OCI-LY7 (cell line): Measurements from ENCODE around the gene P2RX1. TPM values are rescaled to one million over a fixed set of nuclear protein-coding genes. Genes with fewer than 3 reads are reported as not detected.

Experiments used
- BruUV-seq: library from RNA; stranded (reverse); fragments of 400-500 nt; replicated peaks from 2 replicates; lab custom pipeline; 2021; lab: Mats Ljungman, UMichigan
- CTCF ChIA-PET: fragments of 300-600 bp; sonication (Branson Sonifier 250); formaldehyde crosslinking; loops from one replicate; lab custom pipeline; 2022; ENCODE audit warnings: antibody characterized with exemption; ENCODE audit not compliant: unreplicated experiment; lab: Charles Lee
- POLR2A ChIA-PET: fragments of 300-600 bp; sonication (Branson Sonifier 250); formaldehyde crosslinking; loops from one replicate; lab custom pipeline; 2022; ENCODE audit warnings: antibody characterized with exemption; lab: Charles Lee
- DNase-seq: peaks from one replicate; pipeline ENCODE4 v3.0.0-alpha.2; 2015; ENCODE audit warnings: low spot score
- H2AFZ ChIP-seq: fragments of 200-600 bp; sonication (generic), shearing (Covaris generic); 2 replicates; pipeline ENCODE4 v1.6.1; 2014; ENCODE audit warnings: mild to moderate bottlenecking, antibody characterized with exemption, low read length, moderate library complexity
- H3K27ac ChIP-seq: fragments of 200-600 bp; sonication (generic); 2 replicates; pipeline ENCODE4 v1.5.1; 2014; ENCODE audit warnings: mixed run types, low read depth, mild to moderate bottlenecking, moderate library complexity, low read length, inconsistent platforms; ENCODE audit not compliant: poor library complexity, severe bottlenecking
- H3K36me3 ChIP-seq: fragments of 200-600 bp; sonication (generic); 2 replicates; pipeline ENCODE4 v1.6.1; 2014; ENCODE audit warnings: mild to moderate bottlenecking, antibody characterized with exemption, low read length, moderate library complexity, mixed read lengths; ENCODE audit not compliant: insufficient read depth
- H3K4me1 ChIP-seq: fragments of 200-600 bp; sonication (generic); 2 replicates; pipeline ENCODE4 v1.5.1; 2014; ENCODE audit warnings: mild to moderate bottlenecking, low read length; ENCODE audit not compliant: insufficient read depth, poor library complexity, severe bottlenecking
- H3K4me2 ChIP-seq: fragments of 200-600 bp; sonication (generic); 2 replicates; pipeline ENCODE4 v1.6.1; 2014; ENCODE audit warnings: mild to moderate bottlenecking, low read length
- H3K4me3 ChIP-seq: fragments of 200-600 bp; sonication (generic); 2 replicates; pipeline ENCODE4 v1.5.1; 2014; ENCODE audit warnings: mild to moderate bottlenecking, low read depth, low read length; ENCODE audit not compliant: poor library complexity, severe bottlenecking
- H3K79me2 ChIP-seq: fragments of 200-600 bp; sonication (generic); 2 replicates; pipeline ENCODE4 v1.6.1; 2016; ENCODE audit warnings: low read depth, mild to moderate bottlenecking, low read length, moderate library complexity, mixed read lengths; ENCODE audit not compliant: insufficient read depth
- H3K9me2 ChIP-seq: fragments of 200-600 bp; sonication (generic); 2 replicates; pipeline ENCODE4 v1.6.1; 2016; ENCODE audit warnings: mild to moderate bottlenecking, low read length, mixed read lengths; ENCODE audit not compliant: insufficient read depth
- H3K9me3 ChIP-seq: fragments of 200-600 bp; sonication (generic); 2 replicates; pipeline ENCODE4 v1.6.1; 2014; ENCODE audit warnings: mild to moderate bottlenecking, mixed run types, low read length, mixed read lengths
- H4K20me1 ChIP-seq: fragments of 200-600 bp; sonication (generic); 2 replicates; pipeline ENCODE4 v1.6.1; 2014; ENCODE audit warnings: mild to moderate bottlenecking, antibody characterized with exemption, low read length, moderate library complexity, mixed read lengths; ENCODE audit not compliant: insufficient read depth
- EZH2phosphoT487 ChIP-seq: fragments of 200-600 bp; sonication (generic); IDR thresholded peaks from 2 replicates; pipeline ENCODE4 v1.6.1; 2018; ENCODE audit warnings: low read depth, borderline replicate concordance, mild to moderate bottlenecking, mixed run types, antibody characterized with exemption, low read length, moderate library complexity, mixed read lengths
- intact Hi-C: fragments of 100-400 bp; cut with micrococcal nuclease; formaldehyde crosslinking; loops from one replicate; pipeline ENCODE4 v1.10.0; 2022; ENCODE audit not compliant: unreplicated experiment
- total RNA-seq, 2 experiments: library from RNA; depleted of rRNA in 1 of 2; stranded (reverse); fragments of >200 nt in 1 of 2; shearing (Covaris generic) in 1 of 2; gene quantifications; 2 replicates each; pipeline ENCODE4 v1.2.3, GENCODE V29; 2014 to 2022
- TF ChIP-seq, protein P1 (sequence below): fragments of 200-600 bp; sonication (generic); conservative IDR thresholded peaks from 2 replicates; pipeline ENCODE4 v1.5.1; 2014; ENCODE audit warnings: mild to moderate bottlenecking, antibody characterized with exemption, low read length, moderate library complexity, mixed read lengths

Gene P2RX1
- total RNA-seq, 2 experiments from 2014 or later, result 0.69 to 4.5 TPM

DNA sequence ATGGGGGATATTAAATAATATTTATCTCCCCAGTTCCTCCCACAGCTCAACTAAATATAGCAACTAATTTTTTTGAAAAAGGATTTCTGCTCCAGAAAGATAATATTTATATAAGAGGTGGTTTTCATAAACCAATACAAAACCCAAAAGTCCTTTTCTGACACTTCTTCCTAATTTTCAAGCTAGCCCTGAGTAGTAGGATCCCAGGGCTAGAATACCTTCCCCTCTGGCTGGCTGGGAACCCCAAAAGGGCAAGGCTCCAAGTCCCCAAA lies 46.6 kb upstream of the P2RX1 start:
- DNase-seq, result no peak
- H2AFZ ChIP-seq, result no peak overlapping the region
- intact Hi-C loops, result loop anchor here (5.0 kb wide), 2 partner anchors 404 to 434 kb away; partner anchors contain the start of gene UBE2G1
- TSS peak; percentile 70 for BruUV-seq
- ChIA-PET POLR2A (no interaction called here), CTCF (interaction anchor here (1.2 kb wide), 1 partner anchor 50 kb away, joined by 4 read pairs; no protein-coding TSS in a partner anchor)
- peaks cover 68% of the 10 kb centered on the region for H3K4me1 ChIP-seq
- peak overlapping the region; percentile 97 for H3K4me2 ChIP-seq
- peaks cover 42% of the 10 kb centered on the region for H3K36me3 ChIP-seq
- peak overlapping the region; percentile 87 for H3K4me3 ChIP-seq
- no peaks in the 10 kb centered on the region for H3K9me3 ChIP-seq
- H3K27ac ChIP-seq, result peak overlapping the region; percentile 94
- TF ChIP-seq EZH2phosphoT487, result no peak
- TF ChIP-seq, protein P1, sequence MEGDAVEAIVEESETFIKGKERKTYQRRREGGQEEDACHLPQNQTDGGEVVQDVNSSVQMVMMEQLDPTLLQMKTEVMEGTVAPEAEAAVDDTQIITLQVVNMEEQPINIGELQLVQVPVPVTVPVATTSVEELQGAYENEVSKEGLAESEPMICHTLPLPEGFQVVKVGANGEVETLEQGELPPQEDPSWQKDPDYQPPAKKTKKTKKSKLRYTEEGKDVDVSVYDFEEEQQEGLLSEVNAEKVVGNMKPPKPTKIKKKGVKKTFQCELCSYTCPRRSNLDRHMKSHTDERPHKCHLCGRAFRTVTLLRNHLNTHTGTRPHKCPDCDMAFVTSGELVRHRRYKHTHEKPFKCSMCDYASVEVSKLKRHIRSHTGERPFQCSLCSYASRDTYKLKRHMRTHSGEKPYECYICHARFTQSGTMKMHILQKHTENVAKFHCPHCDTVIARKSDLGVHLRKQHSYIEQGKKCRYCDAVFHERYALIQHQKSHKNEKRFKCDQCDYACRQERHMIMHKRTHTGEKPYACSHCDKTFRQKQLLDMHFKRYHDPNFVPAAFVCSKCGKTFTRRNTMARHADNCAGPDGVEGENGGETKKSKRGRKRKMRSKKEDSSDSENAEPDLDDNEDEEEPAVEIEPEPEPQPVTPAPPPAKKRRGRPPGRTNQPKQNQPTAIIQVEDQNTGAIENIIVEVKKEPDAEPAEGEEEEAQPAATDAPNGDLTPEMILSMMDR, result no peak
- H3K9me2 ChIP-seq, result no peaks in the 10 kb centered on the region
- peaks cover 55% of the 10 kb centered on the region for H3K79me2 ChIP-seq
- H4K20me1 ChIP-seq, result peaks cover 28% of the 10 kb centered on the region

- Histone ChIP-seq H3K79me2 (peaks cover 60% of the 10 kb centered on the region), H3K4me2 (peak overlapping the region; percentile 97), H3K36me3 (peaks cover 47% of the 10 kb centered on the region), H3K9me3 (no peaks in the 10 kb centered on the region), H3K4me1 (peaks cover 68% of the 10 kb centered on the region), H3K27ac (peak overlapping the region; percentile 94), H3K4me3 (peak overlapping the region; percentile 87), H3K9me2 (no peaks in the 10 kb centered on the region), H4K20me1 (peaks cover 33% of the 10 kb centered on the region), H2AFZ (no peak overlapping the region)
- CTCF ChIA-PET, result interaction anchor here (1.2 kb wide), 1 partner anchor 50 kb away, joined by 4 read pairs; no protein-coding TSS in a partner anchor
- peak; percentile 62 for DNase-seq
- TSS peak; percentile 69 for BruUV-seq
- intact Hi-C loops, result loop anchor here (5.0 kb wide), 2 partner anchors 405 to 435 kb away; partner anchors contain the start of gene UBE2G1
- TF ChIP-seq, protein P1, result 0 out of 2 replicates have a peak, but pooled peaks have one; percentile 5
- TF ChIP-seq EZH2phosphoT487, result no peak
- POLR2A ChIA-PET, result interaction anchor here (0.7 to 2.3 kb wide), 5 partner anchors 14 to 473 kb away, joined by 3 to 6 read pairs (median 4); no protein-coding TSS in a partner anchor
Observed at GRCh38 chr17:3962217-3962964, 46.1 kb upstream of the P2RX1 start.
